GM19452 (cell line): ENCODE results near the gene SGCE.
A peak's percentile ranks its signal among the peaks of the same experiment; 100 is the strongest.

Source experiments
- ATAC-seq: cut with Tn5 transposase; IDR thresholded peaks from one replicate; pipeline ENCODE4 v1.9.1; 2021; ENCODE audit not compliant: unreplicated experiment

SGCE gene

DNA sequence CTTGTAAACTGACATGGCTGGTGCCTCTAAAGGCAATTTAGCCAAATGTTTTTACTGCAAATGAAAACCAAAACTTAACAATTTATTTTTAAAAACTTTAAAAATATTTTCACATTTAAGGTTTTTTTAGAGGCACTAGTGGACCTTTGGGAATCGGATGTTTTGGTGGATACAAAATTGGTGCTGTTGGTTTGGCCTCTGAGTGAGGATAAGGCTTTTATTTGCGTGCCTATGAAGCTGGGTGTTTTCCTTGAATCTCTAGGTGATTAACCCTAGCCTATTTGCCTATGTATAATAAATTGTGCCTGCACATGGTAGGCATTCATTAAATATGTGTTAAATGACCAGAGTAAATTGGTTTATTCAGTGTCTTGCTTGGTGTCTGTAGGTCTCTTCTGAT, 2.9 kb upstream of the SGCE start:
- ATAC-seq: no peak

- peak; percentile 78 for ATAC-seq
These were observed 2.1 kb upstream of the SGCE start for GRCh38 chr7:94657771-94658693.

GRCh38 chr7:94656925-94657731, 1.2 kb upstream of the SGCE start:
- no peak for ATAC-seq

DNA sequence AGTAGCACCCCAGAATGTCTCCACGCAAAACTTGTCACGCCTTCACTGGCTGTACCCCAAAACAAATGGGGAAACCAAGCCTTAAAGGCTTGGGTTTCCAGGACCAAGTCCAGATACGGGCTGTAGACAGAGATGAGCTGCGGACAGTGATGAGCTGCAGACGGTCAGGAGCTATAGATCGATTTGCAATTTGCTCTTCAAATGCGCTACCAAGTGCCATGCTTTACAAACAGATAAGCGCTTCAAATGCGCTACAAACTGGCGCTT, 658 bp upstream of the SGCE start:
- no peak for ATAC-seq

GRCh38 chr7:94655126-94655847, 646 bp downstream of the SGCE start:
- ATAC-seq: no peak

- no peak for ATAC-seq
These were observed 1.2 kb downstream of the SGCE start for GRCh38 chr7:94654783-94655125.

DNA sequence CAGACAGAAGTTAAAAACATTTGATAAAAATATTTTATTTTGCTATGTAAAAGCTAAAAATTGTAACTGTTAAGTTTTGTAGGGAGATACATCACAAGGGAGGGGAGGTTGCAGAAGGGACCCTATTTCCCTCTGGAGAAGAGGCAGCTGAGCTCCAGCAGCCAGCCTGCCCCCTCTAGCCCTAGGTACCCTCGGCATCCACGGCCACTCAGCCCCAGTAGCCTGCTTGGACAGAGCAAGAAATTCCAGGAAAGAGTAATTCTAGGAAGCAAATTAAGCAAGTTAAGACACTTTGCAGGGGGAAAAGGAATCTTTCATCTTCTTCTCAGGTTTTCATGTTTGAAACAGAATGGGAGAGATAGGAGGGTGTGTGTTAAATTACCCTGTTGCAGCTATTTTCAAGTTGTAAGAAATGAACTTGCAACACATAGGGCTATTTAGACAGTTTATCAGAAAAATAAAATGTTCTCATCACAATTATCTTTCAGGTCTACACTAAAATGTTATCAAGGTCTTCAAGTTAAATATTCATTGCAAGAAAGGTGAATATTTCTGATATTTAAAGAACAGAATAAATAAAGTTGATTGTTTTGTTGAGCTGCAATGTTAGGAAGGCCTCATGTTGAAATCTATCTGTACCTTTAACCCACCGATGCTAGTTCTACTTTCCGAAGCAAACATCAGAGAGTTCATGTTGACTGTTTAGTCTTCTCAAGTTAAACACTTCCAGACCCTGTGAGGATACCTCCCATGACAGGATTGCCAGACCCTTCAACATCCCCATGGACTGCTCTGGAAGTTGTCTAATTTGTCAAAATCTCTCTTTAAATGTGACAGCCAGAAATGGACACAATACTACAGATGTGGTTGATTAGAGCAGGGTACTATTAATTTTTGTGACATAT, 5.5 kb downstream of the SGCE start:
- ATAC-seq: no peak

- peak; percentile 85 for ATAC-seq
These were observed 6.5 kb downstream of the SGCE start for GRCh38 chr7:94649450-94649849.

- ATAC-seq: no peak
These were observed 7.2 kb downstream of the SGCE start for GRCh38 chr7:94648731-94649130.

GRCh38 chr7:94647295-94647694, 8.6 kb downstream of the SGCE start:
- no peak for ATAC-seq

- ATAC-seq: no peak
These were observed 12.0 kb downstream of the SGCE start for GRCh38 chr7:94643771-94644545.

- ATAC-seq: no peak
These were observed 12.9 kb downstream of the SGCE start for GRCh38 chr7:94642838-94643653.

DNA sequence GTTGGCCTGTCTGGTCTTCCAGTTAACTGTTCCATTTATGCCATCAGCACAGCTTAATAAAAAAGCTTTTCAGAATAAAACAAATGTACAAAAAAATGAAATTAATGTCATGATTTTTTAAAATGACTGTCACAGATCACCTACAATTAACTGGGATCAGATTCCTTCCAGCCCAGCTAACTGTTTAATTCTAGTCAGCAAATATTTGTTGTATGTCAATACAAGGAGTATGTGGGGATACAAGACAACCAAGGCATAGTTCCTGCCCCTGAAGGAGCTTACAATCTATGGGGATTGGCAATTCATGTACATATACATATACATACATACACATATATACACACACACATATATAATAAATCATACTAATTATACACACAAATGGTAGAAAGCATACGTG, 16.5 kb downstream of the SGCE start:
- no peak for ATAC-seq

DNA sequence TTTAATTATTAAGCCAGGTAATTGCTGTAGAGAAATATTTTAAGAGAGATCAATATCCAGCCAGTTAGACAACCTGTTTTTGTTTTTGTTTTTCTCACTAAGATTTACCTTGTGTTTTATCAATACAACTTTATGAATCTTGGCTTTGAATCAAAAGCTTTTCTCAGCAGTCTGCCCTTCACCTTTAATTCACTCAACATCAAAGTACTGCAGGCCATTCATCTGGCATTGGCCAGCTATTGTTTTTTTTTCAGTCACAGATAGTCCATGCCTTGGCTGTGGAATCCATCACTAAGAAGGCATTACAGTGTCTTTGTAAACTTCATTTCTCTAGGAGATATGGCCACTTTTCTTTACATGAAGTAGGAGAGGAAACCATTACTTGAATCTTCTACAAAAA, 20.2 kb downstream of the SGCE start:
- no peak for ATAC-seq

GRCh38 chr7:94634502-94634901, 21.4 kb downstream of the SGCE start:
- ATAC-seq: no peak

GRCh38 chr7:94633687-94634086, 22.2 kb downstream of the SGCE start:
- no peak for ATAC-seq

GRCh38 chr7:94633014-94633341, 23.0 kb downstream of the SGCE start:
- no peak for ATAC-seq

DNA sequence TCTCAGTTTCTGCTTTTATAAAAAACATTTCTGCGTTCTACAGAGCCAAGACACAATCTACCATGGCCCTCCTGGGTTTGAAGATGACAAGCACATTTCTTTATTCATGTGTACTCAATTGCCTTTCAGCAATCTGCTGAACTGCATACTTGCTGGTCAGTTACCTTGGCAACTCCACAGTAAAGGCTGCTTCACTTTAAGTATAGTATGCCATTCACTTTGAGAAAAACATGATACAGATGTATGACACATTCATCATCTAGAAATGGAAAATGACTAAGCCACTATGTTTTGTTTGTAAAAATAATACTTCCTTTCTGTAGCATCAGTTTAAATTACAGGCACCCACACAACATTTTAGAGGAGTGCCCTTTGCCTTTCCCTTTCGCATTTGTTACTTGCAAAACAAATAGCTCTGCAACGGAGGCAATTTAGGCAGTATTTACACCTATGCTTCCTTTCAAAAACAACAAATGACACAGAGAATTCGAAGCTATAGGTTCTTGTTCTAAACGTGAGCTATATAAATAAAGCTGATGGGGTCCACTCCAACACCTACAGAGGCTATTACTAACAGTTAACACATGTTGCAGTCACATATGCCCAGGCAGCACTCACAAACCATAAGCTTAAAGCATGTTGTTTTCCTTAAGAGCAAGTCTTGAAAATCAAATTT, 23.5 kb downstream of the SGCE start:
- no peak for ATAC-seq

DNA sequence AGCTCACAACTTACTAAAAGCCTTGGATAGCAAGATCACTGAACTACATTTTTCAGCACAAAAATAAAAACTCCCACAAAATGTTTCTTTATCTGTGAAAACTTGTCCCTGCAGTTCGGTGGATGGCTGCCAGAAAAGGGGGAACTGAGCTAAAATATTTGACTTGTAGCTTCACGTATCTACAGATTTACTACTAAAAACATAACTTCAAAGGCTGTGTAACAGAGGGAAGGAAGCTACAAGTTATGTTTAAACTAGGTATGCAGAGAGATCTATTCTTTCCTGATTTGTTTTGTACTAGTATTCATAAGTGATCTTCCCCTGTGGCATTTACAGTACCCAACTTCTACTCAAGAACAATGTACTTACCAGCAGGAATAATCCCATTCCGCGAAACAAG, 25.1 kb downstream of the SGCE start:
- no peak for ATAC-seq
